Measurements from ENCODE around the gene FAM43A. TPM values are rescaled to one million over a fixed set of nuclear protein-coding genes. Genes with fewer than 3 reads are reported as not detected.

The FAM43A gene
- total and polyA plus RNA-seq, 9 of the 15 experiments (the other 6 are each of a cell fraction or from before 2014, with no cell fraction given): 0.03 to 1.2 (median 0.21) TPM

DNA sequence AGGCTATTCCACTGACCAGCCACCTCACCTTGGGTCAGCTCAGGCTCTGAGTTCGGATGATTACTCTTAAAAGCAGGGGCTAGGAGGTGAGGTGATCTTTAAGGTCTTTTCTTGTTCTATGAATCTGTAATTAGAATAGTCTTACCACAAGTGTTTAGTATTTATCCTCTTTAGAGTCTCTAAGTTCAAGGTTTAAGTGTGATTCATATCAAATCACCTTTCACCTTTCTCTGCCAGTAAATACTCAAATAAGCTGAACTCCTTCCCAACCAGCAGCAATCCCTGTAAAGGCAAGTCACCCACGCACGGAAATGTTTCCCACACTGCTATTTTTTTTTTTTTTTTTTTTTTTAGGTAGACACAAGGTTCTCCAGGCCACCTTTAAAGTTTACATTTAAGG lies 37.9 kb upstream of the FAM43A start (continued):
- TF ChIP-seq, protein P1, sequence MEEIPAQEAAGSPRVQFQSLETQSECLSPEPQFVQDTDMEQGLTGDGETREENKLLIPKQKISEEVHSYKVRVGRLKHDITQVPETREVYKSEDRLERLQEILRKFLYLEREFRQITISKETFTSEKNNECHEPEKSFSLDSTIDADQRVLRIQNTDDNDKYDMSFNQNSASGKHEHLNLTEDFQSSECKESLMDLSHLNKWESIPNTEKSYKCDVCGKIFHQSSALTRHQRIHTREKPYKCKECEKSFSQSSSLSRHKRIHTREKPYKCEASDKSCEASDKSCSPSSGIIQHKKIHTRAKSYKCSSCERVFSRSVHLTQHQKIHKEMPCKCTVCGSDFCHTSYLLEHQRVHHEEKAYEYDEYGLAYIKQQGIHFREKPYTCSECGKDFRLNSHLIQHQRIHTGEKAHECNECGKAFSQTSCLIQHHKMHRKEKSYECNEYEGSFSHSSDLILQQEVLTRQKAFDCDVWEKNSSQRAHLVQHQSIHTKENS (CRISPR knock-in tag; IDR thresholded peaks at IDR 0.05): no peak
- TF ChIP-seq, protein P2, sequence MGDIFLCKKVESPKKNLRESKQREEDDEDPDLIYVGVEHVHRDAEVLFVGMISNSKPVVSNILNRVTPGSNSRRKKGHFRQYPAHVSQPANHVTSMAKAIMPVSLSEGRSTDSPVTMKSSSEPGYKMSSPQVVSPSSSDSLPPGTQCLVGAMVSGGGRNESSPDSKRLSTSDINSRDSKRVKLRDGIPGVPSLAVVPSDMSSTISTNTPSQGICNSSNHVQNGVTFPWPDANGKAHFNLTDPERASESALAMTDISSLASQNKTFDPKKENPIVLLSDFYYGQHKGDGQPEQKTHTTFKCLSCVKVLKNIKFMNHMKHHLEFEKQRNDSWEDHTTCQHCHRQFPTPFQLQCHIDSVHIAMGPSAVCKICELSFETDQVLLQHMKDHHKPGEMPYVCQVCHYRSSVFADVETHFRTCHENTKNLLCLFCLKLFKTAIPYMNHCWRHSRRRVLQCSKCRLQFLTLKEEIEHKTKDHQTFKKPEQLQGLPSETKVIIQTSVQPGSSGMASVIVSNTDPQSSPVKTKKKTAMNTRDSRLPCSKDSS (IDR thresholded peaks at IDR 0.05; ENCODE audit: low read depth, partially characterized antibody): no peak

DNA sequence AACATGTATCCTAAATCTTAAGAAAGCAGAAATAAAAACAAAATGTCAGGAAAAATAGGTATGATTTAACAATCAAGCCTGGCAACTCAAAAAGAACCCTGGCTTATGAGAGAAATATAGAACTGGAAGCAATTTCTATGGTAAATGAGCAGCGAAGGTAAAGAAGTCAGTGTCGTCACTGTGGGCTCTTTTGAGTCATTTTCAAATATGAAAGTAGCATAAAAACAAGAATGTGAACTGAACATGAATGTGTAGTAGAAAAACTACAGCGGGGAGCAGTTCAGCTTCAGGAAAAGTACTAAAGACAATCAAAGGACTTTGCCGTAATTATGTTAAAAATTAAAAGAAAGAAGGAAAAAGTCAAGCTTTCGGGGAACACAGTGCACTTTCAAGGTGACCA lies 31.2 kb upstream of the FAM43A start:
- H3K9ac ChIP-seq (ENCODE audit: insufficient read depth in 1 of 2, low read depth in 2 of 2, low read length in 2 of 2): no peak overlapping the region
- H4K20me1 ChIP-seq (replicated peaks; ENCODE audit: control insufficient read depth, insufficient read depth, low read length): no peaks in the 10 kb centered on the region
- no peak overlapping the region for H2AFZ ChIP-seq (ENCODE audit: low read depth, low read length)
- BruUV-seq (replicated peaks): no TSS peak
- ChIA-PET POLR2A (no interaction called here), CTCF (ENCODE audit: low intra/inter-chr PET ratio) (no interaction called here)
- H3K4me3 ChIP-seq: no peak overlapping the region
- H3K4me1 ChIP-seq (replicated peaks in 1 of 2; ENCODE audit: control insufficient read depth in 2 of 2, insufficient read depth in 2 of 2, low read length in 2 of 2): no peaks in the 10 kb centered on the region
- no peak overlapping the region for H3K4me2 ChIP-seq (ENCODE audit: insufficient read depth, low read length)
- H3K27me3 ChIP-seq (ENCODE audit: control insufficient read depth in 2 of 2, insufficient read depth in 2 of 2, low read length in 2 of 2): no peaks in the 10 kb centered on the region
- 96% methylated on average over 5 of the region's 5 CpGs for WGBS (ENCODE audit: insufficient coverage, low coverage, missing lambda C conversion rate)
- no peaks in the 10 kb centered on the region for H3K9me1 ChIP-seq (ENCODE audit: control insufficient read depth, insufficient read depth, low read length)
- H3K9me3 ChIP-seq (replicated peaks; ENCODE audit: control insufficient read depth, insufficient read depth, low read depth, low read length): no peaks in the 10 kb centered on the region
- no peak for ATAC-seq
- DNase-seq (ENCODE audit: extremely low read depth in 1 of 4, low spot score in 3 of 4): no peak
- peaks cover 79% of the 10 kb centered on the region for H3K36me3 ChIP-seq (ENCODE audit: control insufficient read depth, insufficient read depth, low read length)
- intact Hi-C loops (cut with micrococcal nuclease): no loop called here
- in situ Hi-C loops (cut with MboI): no loop called here
- H3K79me2 ChIP-seq (ENCODE audit: control insufficient read depth, insufficient read depth, low read length): peaks cover 5% of the 10 kb centered on the region; the same call in 1 of the 3 replicates
- FAIRE-seq: no peak
- H3K27ac ChIP-seq (ENCODE audit: extremely low read depth, low read depth, low read length): no peak overlapping the region
- TF ChIP-seq ZNF75A (CRISPR knock-in tag; IDR thresholded peaks at IDR 0.05): no peak
- TF ChIP-seq, protein P3, sequence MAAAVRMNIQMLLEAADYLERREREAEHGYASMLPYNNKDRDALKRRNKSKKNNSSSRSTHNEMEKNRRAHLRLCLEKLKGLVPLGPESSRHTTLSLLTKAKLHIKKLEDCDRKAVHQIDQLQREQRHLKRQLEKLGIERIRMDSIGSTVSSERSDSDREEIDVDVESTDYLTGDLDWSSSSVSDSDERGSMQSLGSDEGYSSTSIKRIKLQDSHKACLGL (CRISPR knock-in tag; IDR thresholded peaks at IDR 0.05; ENCODE audit: borderline replicate concordance, poor library complexity, severe bottlenecking): no peak
- no peak for TF ChIP-seq FOS (IDR thresholded peaks at IDR 0.05; ENCODE audit: extremely low read depth, insufficient read length)
- TF ChIP-seq GABPB1 (CRISPR knock-in tag; IDR thresholded peaks at IDR 0.05): no peak
- TF ChIP-seq STAT5B (CRISPR knock-in tag; IDR thresholded peaks at IDR 0.05): no peak
- TF ChIP-seq CCNT2 (IDR thresholded peaks at IDR 0.05; ENCODE audit: borderline replicate concordance, extremely low read depth, insufficient read length, low read depth, low read length): no peak
- TF ChIP-seq, protein P4, sequence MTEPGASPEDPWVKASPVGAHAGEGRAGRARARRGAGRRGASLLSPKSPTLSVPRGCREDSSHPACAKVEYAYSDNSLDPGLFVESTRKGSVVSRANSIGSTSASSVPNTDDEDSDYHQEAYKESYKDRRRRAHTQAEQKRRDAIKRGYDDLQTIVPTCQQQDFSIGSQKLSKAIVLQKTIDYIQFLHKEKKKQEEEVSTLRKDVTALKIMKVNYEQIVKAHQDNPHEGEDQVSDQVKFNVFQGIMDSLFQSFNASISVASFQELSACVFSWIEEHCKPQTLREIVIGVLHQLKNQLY (CRISPR knock-in tag; conservative IDR thresholded peaks at IDR 0.05): no peak
- TF ChIP-seq GATAD2A (IDR thresholded peaks at IDR 0.05): no peak

Measured in K562 (cell line).